DLD1 (cell line): ENCODE results near the gene MACF1.

Experiments
- in situ Hi-C: cut with HindIII; loops from 2 replicates; pipeline ENCODE4 v1.10.0; 2017; ENCODE audit warnings: low sequenced_read_pairs

Gene MACF1

DNA sequence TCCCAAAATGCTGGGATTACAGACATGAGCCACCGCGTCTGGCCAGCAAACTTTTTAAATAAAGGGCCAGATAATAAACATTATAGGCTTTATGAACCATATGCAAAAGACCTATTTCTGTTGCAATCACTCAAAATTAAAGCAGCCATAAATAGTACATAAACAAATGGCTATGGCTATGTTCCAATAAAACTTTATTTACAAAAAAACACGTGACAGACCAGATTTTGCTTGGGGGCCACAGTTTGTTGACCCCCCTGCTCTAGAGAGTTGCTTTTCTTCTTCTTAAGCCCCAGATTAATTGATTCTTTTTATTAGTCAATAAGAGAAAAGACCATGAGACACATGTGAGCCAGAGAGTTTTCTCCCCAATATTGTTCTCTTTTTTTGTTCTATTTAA is 138.3 kb downstream of the MACF1 start:
- in situ Hi-C loops = no loop called here

DNA sequence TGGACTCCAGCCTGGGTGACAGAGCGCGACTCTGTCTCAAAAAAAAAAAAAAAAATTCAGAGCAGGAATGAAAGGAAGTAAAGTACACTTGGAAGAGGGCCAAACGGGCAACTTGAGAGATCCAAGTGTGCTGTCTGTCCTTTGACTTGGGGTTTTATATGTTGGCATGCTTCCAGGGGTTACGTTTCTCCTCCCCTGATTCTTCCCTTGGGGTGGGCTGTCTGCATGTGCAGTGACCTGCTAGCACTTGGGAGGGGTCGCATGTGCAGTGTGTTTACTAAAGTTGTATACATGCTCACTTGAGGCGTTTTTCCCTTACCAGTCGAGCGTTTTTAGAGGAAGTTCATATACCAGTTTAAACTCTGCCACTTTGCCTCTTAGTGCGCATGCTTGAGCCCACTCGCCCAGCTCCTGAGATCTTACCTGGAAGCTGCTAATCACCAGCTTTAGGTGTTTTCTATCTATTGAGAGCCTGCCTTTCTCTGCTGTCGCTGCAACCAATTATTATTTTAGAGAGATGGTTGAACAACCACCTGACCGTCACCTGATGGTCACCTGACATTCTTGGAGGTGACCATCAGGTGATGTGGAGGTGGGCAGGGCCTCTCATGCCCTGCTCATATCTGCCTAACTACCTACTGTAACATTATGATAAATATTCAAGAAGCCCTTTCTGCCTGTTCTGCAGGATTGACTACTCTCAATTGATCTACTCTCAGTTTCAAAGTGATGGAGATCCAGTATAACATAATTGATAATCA is 140.1 kb downstream of the MACF1 start:
- in situ Hi-C loops = no loop called here

DNA sequence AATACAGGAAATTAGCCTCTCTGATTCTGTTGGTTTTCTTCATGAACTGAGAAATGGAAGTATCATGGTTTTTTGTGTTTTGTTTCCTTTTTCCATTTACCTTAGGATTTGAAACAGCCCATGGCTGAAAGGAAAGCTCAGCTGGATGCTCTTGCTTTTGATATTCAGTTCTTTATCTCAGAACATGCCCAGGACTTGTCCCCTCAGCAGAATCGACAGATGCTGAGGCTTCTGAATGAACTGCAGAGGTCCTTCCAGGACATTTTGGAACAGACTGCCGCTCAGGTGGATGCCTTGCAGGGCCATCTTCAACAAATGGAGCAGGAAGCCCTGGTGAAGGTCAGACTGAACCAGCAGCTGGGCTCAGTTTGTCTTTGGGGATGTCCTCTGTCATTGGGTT is 142.4 kb downstream of the MACF1 start:
- in situ Hi-C loops = no loop called here

DNA sequence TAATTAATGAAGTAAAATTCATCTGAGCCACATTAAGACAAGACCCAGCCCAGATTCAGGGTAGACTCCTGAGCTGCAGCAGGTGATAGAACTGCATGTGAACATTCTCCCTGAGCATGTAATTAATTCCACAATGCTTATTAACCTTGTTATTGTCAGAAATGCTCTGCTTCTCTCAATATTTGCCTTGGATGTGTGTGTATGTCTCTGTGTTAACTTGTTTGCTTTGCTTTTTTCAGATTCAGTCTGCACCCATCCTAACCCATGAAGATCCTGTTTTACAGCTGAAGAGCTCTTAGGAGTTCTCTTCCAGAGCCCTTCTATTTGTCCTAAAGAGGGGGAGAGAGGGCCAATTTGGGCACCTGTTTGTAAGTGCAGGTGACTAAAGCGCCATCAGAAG is 143.8 kb downstream of the MACF1 start:
- in situ Hi-C loops = no loop called here

DNA sequence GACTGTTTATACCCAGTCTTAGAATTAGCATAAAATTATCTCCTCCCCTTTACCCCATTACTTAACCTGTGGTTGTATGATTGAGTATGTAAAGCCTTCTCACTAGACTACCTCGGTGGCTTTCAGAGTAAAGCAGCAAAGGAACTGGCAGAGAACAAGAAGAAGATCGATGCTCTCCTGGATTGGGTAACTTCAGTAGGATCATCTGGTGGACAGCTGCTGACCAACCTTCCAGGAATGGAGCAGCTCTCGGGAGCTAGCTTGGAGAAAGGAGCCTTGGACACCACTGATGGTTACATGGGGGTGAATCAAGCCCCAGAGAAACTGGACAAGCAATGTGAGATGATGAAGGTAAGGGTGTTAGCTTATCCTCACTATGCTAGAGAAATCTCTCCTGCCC is 148.4 kb downstream of the MACF1 start:
- in situ Hi-C loops = no loop called here

DNA sequence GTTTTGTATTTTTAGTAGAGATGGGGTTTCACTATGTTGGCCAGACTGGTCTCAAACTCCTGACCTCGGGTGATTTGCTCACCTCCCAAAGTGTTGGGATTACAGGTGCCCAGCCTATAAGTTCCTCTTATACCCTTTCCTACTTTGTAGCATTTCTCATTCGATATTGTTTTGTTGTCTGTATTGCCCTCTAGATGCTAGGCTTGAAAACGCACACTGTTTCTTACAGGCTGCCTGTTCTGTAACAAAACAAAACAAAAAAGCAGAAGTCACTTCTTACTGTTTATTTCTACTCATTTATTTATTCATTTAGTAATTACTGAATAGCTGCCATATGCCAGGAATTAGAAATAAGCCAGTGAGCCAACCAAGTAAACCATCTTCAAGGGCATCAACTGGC is 150.1 kb downstream of the MACF1 start:
- in situ Hi-C loops = no loop called here

DNA sequence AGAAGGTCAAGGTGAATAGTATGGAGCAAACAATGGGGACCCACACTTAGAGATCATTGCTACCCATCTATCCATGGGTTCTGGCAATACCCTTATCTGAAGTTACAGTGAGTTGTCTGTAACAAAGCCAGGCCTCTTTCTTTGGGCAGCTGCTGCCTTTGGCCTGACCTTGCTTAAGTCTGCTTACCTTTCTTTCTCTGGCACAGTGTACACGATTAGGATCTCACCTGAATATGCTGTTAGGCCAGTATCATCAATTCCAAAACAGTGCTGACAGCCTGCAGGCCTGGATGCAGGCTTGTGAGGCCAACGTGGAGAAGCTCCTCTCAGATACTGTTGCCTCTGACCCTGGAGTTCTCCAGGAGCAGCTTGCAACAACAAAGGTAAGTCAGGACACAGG is 154.0 kb downstream of the MACF1 start:
- in situ Hi-C loops = no loop called here

DNA sequence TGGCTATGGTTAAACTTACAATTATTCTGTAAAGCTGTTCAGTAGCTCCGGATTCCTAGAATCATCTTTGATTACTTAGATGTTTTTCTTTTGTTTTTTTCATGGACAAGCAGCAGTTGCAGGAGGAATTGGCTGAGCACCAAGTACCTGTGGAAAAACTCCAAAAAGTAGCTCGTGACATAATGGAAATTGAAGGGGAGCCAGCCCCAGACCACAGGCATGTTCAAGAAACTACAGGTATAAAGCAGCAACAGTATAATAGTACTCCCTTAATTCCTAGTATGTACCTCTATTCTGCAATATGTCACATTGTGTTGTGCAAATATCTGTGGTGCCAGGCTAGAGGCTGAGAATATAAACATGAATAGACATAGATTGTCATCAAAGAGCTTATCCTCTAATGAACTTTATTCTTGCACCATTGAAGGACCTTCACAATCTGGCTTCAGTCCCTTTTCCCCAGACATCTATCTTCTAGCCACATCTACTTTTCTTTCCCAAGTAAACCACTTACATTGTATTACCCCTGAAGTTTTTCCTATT is 154.6 kb downstream of the MACF1 start:
- in situ Hi-C loops = no loop called here

DNA sequence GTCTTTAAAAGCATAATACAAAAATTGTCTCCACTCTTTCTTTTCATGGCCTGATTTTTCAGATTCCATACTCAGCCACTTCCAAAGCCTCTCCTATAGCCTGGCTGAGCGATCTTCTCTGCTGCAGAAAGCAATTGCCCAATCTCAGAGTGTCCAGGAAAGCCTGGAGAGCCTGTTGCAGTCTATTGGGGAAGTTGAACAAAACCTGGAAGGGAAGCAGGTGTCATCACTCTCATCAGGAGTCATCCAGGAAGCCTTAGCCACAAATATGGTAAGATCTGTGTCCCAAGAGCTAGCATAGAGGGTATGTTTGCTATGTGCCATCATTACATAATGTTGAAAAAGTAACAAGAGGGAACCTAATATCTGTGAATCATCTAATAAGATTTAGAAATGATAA is 156.2 kb downstream of the MACF1 start:
- in situ Hi-C loops = no loop called here

DNA sequence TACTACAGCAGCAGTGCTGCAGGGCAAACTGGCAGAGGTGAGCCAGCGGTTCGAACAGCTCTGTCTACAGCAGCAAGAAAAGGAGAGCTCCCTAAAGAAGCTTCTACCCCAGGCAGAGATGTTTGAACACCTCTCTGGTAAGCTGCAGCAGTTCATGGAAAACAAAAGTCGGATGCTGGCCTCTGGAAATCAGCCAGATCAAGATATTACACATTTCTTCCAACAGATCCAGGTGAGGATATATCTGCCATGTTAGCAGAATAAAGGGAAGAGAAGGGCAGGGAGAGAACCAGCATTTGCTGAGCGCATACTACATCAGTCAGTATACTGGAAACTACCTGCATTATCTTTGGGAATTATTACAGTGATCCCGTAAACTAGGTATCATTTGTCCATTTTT is 157.0 kb downstream of the MACF1 start:
- in situ Hi-C loops = no loop called here

DNA sequence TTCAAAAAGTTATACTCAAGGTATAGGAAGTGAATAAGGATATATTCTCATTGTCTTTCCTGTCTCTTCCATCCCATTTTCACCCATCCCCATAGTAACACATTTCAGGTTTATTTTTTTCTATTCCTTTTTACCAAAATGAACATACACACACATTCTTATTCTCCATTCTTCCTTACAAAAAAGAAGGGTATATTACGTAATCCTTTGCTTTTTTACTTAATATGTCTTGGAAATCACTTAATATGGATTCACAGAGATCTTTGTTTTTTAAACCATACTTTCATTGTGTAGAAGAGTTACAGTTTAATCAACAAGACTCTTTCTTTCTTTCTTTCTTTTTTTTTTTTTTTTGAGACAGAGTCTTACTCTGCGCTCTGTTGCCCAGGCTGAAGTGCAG is 158.8 kb downstream of the MACF1 start:
- in situ Hi-C loops = no loop called here

DNA sequence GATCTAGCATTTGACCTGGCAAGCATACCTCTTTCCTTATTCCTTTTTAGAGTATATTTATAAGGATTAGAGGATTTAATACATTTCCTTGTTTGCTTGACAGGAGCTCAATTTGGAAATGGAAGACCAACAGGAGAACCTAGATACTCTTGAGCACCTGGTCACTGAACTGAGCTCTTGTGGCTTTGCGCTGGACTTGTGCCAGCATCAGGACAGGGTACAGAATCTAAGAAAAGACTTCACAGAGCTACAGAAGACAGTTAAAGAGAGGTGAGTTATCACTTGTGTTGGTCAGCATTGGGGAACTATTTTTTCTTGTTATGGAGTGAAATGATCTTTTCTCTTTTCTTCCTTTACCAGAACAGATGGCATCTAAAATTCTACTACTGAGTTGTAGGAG is 163.6 kb downstream of the MACF1 start:
- in situ Hi-C loops = no loop called here

DNA sequence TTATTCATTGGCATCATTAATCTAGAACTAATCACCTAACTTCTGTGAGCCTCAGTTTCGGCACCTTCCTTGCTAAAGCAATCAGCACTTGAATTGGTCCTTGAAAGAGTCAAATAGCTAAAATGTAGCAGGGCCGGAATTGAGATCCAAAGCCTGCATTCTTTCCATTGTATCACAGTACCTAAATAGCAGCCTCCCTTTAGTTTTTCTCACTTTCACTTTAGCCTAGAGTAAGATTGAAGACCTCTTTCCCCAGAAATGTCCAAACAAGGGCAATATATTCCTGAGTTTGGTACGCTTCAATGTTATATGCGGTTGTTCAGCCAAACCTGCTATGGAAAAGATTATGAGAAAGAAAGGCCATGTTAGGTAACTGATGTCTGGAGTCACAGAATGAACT is 165.1 kb downstream of the MACF1 start:
- in situ Hi-C loops = no loop called here

DNA sequence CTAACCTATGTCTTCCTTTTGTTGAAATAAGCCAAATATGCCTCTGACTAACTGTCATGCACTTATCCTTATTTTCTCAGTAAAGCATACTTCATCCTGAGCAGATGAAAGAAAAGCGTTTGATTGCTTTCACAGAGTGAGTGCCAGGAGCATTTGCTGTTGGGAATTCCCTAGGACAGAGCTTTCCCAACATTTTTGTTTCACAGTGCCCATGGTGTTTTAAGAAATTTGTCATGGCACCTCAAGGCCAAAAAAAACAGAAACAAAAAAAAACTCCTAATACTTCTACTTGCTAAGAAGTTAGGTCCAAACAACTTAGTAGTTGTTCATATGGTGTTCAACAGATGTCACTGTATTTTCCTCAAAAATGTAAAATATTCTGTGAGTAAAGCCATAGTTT is 166.1 kb downstream of the MACF1 start:
- in situ Hi-C loops = no loop called here

DNA sequence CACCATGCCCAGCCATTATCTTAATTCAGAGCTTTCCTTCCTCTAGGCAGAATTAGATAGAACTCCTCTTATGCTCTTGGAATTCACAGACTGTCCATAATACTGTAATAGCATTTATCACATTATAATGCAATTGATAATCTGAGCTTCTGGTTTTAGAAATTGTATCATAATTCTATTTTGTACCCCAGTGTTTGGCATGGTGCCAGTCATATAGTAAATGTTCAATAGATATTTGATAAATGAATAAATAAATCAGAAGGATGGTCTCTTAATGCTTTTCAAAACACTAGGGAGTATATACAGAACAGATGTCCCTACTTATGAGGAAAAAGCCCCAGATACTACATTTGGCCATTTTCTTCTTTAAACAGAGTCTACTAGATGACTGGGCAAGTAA is 167.6 kb downstream of the MACF1 start:
- in situ Hi-C loops = no loop called here

DNA sequence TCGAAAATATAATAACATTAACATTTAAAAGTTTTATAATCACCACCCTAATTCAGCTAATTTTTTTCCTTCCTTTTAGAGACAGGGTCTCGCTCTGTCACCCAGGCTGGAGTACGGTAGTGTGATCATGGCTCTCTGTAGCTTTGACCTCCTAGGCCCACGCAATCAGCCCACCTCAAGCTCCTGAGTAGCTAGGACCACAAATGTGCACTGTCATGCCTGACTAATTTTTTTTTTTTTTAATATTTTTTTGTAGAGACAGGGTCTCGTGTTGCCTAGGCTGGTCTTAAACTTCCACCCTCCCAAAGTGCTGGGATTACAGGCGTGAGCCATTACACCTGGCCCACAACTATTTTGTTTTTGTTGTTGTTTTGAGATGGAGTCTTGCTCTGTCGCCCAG is 172.2 kb downstream of the MACF1 start:
- in situ Hi-C loops = no loop called here

DNA sequence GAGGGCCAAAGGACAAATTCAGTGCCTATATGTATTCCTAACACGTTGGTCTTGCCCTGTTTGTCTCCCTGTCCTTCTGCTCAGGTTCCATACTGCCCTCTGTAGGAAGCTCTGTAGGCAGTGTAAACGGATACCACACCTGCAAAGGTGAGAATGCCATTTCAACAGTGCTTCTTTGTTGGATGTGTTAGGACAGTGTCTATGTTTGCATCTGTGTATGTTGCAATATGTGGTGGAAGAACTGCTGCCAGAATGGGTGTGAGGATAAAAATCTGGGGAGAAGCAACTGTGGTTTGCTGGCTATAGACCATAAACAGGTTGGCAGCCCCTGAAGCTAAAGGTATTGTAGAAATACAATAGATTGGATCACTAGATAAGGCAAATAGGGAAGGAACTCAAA is 173.9 kb downstream of the MACF1 start:
- in situ Hi-C loops = no loop called here

DNA sequence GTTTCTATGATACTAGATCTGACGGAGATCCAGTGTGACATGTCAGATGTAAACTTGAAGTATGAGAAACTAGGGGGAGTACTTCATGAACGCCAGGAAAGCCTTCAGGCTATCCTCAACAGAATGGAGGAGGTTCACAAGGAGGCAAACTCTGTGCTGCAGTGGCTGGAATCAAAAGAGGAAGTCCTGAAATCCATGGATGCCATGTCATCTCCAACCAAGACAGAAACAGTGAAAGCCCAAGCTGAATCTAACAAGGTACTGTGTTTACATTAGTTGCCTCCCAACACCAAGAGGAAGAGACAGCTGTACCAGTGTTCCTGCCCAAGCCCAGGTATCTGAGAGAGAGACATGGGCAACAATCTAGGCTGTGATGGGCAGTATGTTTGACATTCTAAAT is 174.7 kb downstream of the MACF1 start:
- in situ Hi-C loops = no loop called here

DNA sequence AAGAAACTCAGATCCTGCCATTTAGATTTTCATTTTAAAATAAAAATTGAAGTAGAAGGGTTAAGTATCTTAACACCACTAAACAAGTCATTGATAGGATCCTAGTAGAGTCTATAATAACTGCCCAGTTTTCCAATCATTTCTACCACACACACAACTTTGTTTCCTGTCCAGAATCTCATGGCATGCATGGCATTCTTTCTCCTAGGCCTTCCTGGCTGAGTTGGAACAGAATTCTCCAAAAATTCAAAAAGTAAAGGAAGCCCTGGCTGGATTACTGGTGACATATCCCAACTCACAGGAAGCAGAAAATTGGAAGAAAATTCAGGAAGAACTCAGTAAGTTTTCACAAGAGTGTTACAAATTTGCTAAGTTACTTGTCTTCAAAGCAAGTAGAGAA is 175.5 kb downstream of the MACF1 start:
- in situ Hi-C loops = no loop called here

DNA sequence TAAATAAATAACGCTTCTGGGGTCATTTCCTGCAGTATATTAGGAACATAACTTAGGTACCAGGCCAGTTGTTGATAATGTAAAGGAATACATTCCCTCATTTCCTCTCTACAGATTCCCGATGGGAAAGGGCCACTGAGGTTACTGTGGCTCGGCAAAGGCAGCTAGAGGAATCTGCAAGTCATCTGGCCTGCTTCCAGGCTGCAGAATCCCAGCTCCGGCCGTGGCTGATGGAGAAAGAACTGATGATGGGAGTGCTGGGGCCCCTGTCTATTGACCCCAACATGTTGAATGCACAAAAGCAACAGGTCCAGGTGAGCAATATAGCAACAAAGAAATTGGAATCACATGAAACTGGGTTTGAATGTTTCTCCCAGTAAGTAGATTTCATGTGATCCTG is 177.3 kb downstream of the MACF1 start:
- in situ Hi-C loops = no loop called here

DNA sequence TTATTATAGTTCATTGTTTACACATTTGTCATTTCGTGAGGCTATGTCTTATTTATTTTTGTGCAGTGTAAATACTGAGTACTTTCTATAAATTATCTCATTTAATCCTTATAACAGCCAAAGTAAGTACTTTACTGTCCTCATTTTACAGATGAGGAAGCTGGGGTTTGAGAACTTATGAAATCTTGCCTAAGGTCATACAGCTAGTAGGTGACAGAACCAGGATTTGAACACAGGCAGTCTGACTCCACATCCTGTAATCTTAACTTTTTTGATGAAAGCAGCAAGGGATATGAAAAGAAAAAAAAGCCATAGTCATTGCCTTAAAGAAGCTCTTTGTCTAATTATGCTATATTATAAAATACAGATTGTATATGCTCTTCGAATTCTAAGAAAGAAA is 179.8 kb downstream of the MACF1 start:
- in situ Hi-C loops = no loop called here

DNA sequence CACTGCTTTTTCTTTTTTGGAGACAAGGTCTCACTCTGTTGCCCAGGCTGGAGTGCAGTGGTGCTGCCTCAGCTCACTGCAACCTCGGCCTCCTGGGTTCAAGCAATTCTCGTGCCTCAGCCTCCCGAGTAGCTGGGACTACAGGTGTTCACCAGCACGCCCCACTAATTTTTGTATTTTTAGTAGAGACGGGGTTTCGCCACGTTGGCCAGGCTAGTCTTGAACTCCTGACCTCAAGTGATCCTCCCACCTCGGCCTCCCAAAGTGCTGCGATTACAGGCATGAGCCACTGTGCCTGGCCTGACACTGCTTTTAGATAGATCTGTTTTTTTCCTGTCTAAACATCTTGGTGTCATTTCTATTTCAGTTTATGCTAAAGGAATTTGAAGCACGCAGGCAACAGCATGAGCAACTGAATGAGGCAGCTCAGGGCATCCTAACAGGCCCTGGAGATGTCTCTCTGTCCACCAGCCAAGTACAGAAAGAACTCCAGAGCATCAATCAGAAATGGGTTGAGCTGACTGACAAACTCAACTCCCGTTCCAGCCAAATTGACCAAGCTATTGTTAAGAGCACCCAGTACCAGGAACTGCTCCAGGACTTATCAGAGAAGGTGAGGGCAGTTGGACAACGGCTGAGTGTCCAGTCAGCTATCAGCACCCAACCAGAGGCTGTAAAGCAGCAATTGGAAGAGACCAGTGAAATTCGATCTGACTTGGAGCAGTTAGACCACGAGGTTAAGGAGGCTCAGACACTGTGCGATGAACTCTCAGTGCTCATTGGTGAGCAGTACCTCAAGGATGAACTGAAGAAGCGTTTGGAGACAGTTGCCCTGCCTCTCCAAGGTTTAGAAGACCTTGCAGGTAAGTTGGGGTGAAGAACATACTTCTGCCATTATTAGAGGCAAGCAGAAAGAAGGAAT is 180.8 kb downstream of the MACF1 start:
- in situ Hi-C loops = no loop called here
